Measurements from ENCODE around the gene UFSP2.

Gene UFSP2

GRCh38 chr4:185426960-185427688 lies 1.4 kb upstream of the UFSP2 start:
- no peak for DNase-seq (ENCODE audit: low spot score)

- peak; percentile 1 for DNase-seq (ENCODE audit: low spot score)
Observed at GRCh38 chr4:185424905-185425646, 688 bp downstream of the UFSP2 start.

- DNase-seq (ENCODE audit: low spot score) = no peak
Observed at GRCh38 chr4:185421366-185422124, 4.2 kb downstream of the UFSP2 start.

DNA sequence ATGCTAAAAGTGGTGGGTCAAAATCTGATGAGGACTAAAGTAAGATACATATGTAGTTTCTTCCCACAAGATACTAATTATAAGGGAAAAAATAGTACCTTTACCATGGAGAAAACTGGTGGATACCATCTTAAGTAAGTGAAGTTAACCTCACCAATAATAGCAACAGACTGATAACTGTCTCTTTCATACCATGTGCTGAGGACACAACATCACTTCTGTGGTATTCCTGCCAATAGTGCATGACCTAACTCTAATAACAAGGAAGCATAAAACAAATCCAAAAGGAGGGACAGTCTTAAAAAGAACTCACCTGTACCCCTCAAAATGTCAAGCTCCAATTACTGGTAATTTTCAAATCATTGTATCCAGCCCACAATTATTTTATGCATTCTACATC lies 8.8 kb downstream of the UFSP2 start:
- no peak for DNase-seq (ENCODE audit: low spot score)

GRCh38 chr4:185412412-185412811 lies 13.4 kb downstream of the UFSP2 start:
- DNase-seq (ENCODE audit: low spot score) = no peak

- no peak for DNase-seq (ENCODE audit: low spot score)
Observed at GRCh38 chr4:185411849-185412248, 13.9 kb downstream of the UFSP2 start.

DNA sequence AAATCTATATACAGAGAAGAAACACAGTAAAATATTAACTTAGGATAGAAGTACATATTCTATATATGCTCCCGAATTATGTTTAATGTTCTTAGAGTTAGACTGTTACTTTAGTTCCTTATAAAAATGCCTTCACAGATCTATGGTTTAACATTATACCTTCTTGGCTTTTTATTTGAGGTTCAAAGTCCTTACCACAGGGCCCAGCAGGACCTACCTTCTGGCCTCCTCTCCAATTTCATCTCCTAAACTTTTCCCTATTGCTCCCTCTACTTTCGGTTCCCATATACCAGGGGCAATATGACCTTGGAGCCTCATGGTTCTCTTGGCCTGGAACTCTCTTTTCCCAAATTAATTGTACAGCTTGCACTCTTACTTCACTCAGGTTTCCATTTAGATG lies 17.3 kb downstream of the UFSP2 start:
- DNase-seq (ENCODE audit: low spot score) = no peak

- DNase-seq (ENCODE audit: low spot score) = no peak
Observed at GRCh38 chr4:185405296-185405999, 20.3 kb downstream of the UFSP2 start.

GRCh38 chr4:185404031-185404430 lies 21.7 kb downstream of the UFSP2 start:
- no peak for DNase-seq (ENCODE audit: low spot score)

DNA sequence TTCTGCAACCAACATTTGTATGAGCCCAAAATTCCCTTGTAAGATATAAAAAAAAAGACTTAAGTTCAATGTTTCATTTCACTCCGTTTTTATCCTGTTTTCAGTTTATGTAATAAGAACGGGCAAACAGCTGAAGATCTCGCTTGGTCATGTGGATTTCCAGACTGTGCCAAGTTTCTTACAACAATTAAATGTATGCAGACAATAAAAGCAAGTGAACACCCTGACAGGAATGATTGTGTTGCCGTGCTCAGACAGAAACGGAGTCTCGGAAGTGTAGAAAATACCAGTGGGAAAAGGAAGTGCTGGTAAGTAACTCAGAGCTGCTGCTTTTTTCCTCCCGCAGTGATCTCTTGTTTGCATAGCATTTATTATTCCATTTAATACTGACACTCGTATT lies 26.3 kb downstream of the UFSP2 start:
- no peak for DNase-seq (ENCODE audit: low spot score)

- no peak for DNase-seq (ENCODE audit: low spot score)
Observed at GRCh38 chr4:185398618-185399017, 27.1 kb downstream of the UFSP2 start.

DNA sequence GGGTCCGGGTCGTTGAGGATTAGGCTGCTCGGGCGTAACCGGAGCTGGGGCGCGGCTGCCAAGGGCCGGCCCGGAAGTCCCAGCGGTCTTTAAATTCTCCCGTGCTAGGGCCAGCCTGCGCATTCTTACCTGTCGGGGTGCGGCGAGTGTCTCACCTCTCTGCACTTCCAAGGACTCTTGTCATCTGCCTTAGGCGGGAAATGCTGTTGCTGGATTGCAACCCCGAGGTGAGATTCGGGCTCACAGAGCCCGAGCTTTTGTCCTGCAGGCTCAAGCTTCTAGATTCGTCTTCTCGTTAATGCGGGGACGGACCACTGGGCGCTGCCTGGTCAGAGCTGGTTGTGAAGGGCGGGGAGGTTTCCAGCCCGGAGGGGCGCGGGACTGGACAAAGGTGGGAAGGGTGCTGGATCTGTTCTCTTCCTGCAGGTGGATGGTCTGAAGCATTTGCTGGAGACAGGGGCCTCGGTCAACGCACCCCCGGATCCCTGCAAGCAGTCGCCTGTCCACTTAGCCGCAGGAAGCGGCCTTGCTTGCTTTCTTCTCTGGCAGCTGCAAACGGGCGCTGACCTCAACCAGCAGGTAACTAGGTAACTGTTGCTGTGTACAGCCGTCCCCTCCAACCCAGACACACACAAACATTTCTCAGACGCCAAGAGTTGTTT lies 28.9 kb downstream of the UFSP2 start, which contains the start of gene ANKRD37:
TSS of gene ANKRD37 (plus strand) at position 118 of the 662 bp plus-strand sequence. CDS start at position 201, 83 bp downstream.
- DNase-seq (ENCODE audit: low spot score) = no peak

GRCh38 chr4:185395956-185396723 lies 29.6 kb downstream of the UFSP2 start:
- DNase-seq (ENCODE audit: low spot score) = peak; percentile 96

DNA sequence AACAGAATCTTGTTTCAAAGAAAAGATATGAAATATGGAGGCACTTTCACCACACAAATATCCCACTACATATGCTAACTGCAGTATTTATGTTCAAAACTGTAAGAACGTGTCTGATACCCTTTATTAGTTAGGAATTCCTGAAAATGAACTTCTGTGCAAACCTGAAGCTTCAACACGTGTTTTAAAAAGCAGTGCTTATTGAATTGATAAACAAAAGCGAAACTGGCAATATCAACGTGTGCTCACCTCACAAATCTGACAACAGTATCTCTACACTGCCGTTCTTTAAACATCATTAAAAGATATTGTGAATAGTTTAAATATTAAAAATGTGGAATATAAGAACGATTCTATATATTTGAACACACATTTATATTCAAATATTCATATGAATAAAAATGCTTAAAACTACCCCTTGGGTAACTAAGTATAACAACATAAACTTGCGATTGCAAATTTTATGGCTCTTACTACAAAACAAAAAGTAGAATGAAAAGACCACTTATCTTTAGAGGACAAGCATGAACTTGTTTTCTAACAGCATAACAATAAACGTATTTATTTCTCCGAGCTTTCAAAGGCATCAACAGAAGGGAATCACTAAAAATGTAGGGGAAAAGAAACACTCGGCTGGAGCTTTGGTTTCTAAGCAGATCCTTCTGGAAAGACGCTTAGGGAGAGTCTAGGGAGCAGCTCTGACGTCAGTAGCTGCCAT lies 30.4 kb downstream of the UFSP2 start, which contains the start of gene LRP2BP:
TSS of gene LRP2BP (minus strand) at position 687 of the 718 bp plus-strand sequence. CDS start 17,738 bp downstream, outside the sequence.
- DNase-seq (ENCODE audit: low spot score) = peak; percentile 17

- peak; percentile 58 for DNase-seq (ENCODE audit: low spot score)
Observed at GRCh38 chr4:185394568-185395237, 31.1 kb downstream of the UFSP2 start.

GRCh38 chr4:185392156-185392555 lies 33.6 kb downstream of the UFSP2 start:
- DNase-seq (ENCODE audit: low spot score) = no peak

DNA sequence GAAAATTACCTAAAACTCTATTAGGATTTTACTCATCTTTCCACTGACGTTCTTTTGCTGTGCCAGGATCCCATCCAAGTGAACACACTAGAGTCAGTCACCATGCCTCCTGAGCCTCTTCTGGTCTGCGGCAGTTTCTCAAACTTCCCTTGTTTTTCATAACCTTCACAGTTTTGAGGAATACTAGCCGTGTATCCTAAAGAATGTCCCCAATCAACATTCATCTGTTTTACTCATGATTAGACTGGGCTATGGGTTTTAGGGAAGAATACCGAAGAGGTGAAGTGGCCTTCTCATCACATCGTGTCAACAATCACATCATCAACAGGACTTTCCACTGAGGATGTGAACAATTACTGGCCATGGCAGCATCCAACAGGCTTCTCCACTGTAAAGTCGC lies 34.8 kb downstream of the UFSP2 start:
- no peak for DNase-seq (ENCODE audit: low spot score)

- no peak for DNase-seq (ENCODE audit: low spot score)
Observed at GRCh38 chr4:185387957-185388356, 37.8 kb downstream of the UFSP2 start.

DNA sequence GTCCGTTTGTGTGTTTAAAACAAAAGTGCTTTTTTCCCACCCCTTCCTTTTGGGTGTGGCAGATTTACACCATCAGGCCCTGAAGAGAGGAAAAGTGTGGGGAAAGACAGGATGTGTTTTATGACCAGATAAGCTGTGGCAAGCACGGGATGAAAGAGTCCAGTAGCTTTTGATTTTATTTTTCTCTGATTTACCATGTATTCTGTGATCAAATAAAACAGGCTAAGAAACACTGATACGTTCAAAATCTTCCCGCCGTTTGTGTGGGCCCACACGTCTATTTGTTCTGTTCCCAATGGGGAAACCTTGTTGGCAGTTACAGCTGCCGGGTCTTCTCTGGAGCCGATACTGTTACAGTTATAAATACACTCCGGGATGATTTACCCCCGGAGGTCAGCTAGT lies 40.8 kb downstream of the UFSP2 start:
- no peak for DNase-seq (ENCODE audit: low spot score)

Measured in CD4-positive, alpha-beta T cell treated with Interleukin-2 at 100 ng/mL for 4 hours (primary cell).